Measurements from ENCODE around the gene ECPAS.

GRCh38 chr9:111386386-111386785, 97.8 kb downstream of the ECPAS start:
- TF ChIP-seq REST (IDR thresholded peaks at IDR 0.05; ENCODE audit: borderline replicate concordance) (no peak), CTCF (IDR thresholded peaks at IDR 0.05; ENCODE audit: poor library complexity, severe bottlenecking) (no peak), MXI1 (conservative IDR thresholded peaks at IDR 0.05; ENCODE audit: poor library complexity, severe bottlenecking) (no peak), EP300 (conservative IDR thresholded peaks at IDR 0.05; ENCODE audit: poor library complexity, severe bottlenecking) (no peak)
